HG02885 (cell line): Measurements from ENCODE around the gene DUSP9.
"Not testable (repeated sequence)": the region's sequence is repeated elsewhere in the genome, so short reads cannot be mapped to it uniquely, and the experiment has no call there.

Source experiments
- ATAC-seq: cut with Tn5 transposase; IDR thresholded peaks from one replicate; pipeline ENCODE4 v1.9.1; 2021; ENCODE audit warnings: mild to moderate bottlenecking; ENCODE audit not compliant: unreplicated experiment, poor library complexity

DUSP9 gene, protein sequence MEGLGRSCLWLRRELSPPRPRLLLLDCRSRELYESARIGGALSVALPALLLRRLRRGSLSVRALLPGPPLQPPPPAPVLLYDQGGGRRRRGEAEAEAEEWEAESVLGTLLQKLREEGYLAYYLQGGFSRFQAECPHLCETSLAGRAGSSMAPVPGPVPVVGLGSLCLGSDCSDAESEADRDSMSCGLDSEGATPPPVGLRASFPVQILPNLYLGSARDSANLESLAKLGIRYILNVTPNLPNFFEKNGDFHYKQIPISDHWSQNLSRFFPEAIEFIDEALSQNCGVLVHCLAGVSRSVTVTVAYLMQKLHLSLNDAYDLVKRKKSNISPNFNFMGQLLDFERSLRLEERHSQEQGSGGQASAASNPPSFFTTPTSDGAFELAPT

DNA sequence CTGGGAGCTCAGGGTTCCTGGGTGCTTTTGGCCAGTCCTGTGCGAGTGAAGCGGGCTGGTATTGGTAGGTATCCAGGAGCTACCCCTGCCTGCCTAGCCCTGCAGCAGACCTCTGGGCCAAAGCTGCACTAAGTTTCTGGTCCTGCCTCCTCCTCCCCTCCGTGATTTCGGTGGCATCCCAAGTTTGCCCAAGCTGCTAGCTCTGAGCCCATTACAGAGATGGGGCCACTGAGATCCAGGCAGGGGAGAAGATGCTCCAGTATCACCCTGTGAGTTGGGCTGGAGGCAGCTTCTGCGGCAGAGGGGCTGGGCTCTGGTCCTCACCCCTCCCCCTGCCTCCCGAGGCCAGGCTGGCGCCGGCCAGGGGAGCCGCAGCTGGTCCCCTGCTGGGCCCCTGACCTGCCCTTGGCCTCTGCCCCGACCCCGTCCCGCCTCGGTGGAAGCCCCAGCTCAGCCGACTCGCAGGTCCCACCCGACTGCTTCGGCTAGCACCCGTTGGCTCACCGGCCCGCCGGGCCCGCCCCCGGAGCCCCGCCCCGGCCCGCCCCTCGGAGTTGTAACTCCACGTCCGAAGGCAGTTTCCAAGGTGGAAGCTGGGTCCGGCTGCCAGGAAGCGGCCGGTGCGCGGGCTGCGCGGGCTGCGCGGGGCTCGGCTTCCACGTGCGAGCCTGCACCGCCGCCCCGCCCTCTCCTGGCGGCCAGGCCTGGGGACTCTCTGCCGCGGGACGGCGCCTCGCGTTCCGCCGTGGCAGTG, at the start of gene DUSP9:
Gene DUSP9, plus strand, starts transcription at position 584 of the 754 bp plus-strand sequence. CDS start 751 bp downstream, outside the sequence.
- ATAC-seq: no peak

DNA sequence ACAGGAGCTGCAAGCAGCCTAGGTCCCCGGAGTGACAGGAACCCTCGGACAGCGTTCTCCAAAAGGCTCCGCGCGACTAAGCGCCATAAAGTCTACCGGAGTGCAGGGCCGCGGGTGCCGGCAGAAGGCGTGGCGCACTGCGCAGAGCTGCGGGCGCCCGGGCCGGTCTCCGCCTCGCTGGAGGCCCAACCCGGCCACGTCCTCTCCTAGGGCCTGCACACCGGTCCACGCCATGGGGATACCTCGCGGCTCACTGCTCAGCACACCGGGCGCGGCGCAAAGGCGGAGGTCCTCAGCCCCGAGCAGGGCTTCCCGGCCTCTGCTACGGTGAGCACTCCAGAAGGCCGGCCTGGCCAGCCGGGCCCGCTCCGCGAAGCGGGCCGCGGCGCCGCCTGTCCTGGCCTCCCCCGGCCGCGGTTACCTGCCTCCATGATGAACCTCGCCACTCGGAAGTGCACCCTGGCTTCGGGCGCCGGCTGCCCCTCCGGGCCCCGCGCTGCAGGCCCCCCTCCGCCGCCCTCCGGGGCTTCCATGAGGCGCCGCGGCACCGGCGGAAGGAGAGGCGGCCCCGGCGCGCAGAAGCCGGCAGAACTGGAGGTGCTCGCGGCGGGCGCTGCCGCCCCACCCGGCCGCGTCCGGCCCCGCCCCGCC, 48.3 kb upstream of the DUSP9 start, which contains the start of gene CCNQ:
Gene CCNQ, minus strand, starts transcription at position 599 of the 651 bp plus-strand sequence. Its CDS starts 66 bp downstream, at position 533.
- peak; percentile 59 for ATAC-seq

DNA sequence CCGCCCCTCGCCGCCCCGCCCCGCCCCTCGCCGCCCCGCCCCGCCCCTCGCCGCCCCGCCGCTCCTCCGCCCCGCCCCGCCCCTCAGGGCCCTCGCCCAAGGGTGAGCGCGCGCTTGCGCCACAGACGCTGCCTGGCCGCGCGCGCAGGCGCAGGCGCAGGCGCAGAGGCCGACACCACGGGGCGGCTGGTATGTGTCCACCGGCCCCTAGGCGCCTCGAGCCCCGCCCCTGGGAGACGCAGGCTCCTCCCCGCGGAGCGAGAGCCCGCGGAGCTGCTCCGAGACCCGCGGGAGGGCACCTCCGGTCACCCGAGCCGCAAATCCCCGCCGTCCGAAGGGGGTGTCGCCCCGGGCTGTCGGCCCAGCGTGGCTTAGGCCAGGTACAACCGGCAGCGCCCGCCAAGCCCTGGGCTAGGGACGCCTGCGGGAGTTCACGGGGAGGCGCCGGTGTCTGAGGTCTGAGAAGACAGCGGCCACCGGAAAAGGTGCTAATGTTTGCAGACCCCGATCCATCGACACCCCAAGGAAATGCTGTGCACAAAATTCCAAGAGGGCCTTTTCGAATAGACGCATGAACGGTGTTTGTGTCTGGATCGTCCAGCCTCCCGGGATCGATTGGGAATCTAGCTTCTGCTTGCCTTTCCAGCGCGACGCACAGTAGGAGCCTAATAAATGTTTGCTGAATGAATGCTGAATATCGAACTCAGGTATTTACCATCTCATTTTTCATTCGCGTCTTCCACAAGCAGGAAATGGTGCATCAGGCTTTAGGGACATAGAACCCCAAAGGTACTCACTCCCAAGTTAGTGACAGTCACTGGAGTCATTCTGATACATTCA, 47.6 kb upstream of the DUSP9 start:
- peak; percentile 85 for ATAC-seq

DNA sequence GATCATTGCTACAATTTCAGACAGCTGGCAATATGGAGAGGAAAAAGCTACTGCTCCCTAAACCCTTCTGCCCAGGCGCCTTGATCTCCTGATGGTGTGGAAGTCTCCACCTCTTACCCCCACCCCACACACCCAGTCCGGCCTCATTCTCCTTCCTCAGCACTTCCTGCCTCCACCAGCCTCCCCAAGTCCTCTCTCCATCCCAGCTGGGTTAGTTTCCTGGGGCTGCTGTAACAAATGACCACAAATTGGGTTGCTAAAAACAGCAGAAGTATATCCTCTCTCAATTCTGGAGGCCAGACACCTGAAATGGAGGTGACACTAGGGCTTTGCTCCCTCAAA, 47.0 kb upstream of the DUSP9 start:
- ATAC-seq: no peak

DNA sequence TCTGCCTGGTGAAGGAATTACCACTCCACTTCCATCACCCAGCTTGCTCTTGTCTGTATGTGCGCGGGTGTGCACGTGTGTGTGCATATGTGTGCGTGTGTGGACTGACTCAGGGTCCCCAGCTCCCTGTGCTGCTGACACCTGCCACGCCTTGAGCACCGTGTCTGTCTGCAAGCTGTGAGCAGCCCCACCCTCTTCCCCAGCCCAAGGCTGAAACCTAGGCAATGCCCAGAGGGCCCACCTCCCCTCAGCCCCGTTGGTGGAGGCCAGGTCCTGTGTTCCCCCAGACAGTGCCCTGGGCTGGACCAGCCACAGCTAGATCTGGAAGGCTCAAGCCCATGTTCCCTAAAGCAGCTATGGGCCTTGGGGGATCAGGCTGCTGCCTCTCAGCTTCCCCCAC, 46.1 kb upstream of the DUSP9 start:
- no peak for ATAC-seq

DNA sequence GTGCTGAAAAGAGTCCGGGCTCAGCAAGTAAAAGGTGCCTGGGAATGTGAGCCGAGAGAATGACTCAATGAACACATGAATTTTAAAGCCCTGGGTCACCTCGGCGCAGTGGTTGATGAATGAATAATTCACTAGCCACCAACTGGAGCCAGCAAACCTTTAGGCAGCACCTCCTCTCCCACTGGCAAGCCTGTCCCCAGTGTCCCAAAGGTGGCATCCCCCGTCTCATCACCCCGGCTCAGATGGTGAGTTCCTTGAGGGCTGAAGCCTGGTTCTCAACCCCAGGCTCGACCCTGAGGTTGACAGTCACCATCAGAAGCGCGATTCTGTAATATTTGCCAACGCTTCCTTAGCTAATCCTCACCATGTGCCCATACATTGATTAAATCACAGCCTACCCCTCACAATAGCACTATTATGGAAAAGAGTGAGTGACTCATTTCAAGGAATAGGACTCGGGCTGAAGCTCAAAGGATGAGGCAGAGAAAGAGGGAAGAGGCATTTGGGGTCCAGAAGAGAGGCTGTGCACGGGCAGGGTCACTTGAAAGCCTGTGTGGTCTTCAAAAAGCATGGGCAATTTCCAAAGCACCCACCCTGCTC, 45.4 kb upstream of the DUSP9 start:
- no peak for ATAC-seq

DNA sequence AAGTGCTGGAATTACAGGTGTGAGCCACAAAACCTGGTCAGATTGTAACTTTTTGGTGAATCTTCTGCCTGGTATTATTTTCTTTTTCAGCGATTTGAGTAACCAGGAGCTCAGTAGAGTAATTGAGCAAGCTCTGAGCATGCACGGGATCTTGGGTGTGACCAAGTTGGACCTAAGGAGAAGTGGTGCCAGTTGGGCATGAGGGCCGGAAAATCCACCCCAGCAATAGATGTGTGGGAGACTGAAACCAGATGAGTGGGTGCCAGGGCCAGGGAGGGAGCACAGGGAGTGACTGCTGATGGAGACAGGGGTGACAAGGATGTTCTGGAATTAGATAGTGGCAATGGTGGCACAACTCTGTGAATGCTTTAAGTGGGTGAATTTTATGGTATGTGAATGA, 44.4 kb upstream of the DUSP9 start:
- ATAC-seq: no peak

DNA sequence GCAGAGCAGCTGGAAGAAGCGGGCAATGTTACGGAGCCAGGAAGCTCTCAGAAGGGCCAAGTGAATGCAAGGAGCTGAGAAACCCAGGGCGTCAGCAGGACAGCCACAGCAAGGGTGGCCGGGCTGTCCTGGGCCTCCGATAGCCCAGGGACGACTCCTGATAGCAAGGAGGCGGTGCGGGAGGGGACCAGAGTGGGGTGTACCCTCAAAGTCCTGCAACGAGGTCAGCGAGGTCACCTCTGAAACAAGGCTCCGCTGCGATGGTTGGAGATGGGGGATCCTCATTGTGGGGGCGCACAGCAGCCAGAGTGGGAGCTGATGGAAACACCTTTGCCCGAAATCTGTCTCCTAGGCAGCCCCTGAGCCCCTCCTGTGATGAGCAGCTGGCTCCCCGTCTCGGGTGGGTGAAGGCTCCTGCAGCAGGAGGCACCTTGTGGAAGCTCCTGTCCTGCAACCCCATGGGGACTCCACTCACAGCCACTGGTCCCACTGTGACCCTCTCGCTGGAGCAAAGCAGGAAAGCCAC, 43.8 kb upstream of the DUSP9 start:
- no peak for ATAC-seq

DNA sequence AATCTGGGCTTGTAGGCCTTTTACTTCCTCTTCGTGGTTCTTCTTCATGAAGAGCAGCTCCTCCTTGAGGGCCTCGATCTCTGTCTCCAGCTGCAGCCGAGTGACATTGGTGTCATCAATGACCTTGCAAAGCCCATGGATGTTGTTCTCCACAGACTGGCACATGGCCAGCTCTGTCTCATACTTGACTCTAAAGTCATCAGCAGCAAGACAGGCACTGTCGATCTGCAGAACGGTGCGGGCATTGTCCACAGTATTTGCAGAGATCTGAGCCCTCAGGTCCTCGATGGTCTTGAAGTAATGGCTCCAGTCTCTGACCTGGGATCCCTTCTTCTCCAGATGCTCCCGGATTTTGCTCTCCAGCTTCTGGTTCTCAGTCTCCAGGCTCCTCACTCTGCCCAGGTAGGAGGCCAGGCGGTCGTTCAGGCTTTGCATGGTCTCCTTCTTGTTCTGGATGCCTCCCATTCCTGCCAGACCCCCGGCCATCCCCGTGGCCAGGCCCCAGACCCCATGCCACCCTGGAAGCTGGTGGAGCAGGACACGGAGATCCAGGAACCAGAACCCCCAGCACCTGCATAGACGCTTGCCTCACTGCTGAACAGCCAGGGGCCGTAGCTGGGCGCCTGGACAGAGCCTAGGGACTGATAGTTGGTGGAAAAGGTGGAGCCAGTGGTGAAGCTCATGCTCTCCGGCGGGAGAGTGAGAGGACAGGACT, 42.2 kb upstream of the DUSP9 start:
- not testable (repeated sequence) for ATAC-seq

DNA sequence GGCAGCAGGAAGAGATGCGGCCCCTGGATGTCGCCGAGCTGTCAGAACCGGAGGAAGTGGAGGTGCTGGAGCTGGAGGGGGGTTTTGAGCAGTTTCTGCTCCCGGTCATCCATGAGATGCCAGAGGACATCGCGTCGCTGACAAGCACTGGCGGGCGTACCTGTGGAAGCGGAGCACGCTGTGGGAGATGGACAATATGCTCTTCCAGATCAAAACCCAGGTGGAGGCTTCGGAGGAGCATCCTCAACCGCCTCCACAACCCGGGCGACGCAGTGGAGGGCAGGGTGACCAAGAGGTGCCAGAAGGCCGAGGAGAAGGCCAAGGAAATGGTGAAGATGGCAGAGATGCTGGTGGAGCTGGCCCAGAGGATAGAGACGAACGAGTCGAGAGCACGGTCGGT, 40.5 kb upstream of the DUSP9 start:
- no peak for ATAC-seq

DNA sequence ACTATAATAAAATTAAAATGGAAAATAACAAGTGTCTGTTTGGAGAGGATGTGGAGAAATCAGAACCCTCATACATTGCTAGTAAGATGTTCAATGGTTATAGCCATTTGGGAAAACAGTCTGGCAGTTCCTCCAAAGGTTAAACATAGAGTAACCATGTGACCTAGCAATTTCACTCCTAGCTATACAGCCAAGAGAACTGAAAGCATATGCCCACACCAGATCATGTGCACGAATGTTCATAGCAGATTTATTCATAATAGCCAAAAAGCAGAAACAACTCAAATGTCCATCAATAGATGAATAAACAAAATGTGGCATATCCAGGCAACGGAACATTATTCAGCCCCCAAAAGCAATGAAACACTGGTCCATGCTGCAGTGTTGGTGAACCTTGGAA, 38.6 kb upstream of the DUSP9 start:
- peak; percentile 45 for ATAC-seq

DNA sequence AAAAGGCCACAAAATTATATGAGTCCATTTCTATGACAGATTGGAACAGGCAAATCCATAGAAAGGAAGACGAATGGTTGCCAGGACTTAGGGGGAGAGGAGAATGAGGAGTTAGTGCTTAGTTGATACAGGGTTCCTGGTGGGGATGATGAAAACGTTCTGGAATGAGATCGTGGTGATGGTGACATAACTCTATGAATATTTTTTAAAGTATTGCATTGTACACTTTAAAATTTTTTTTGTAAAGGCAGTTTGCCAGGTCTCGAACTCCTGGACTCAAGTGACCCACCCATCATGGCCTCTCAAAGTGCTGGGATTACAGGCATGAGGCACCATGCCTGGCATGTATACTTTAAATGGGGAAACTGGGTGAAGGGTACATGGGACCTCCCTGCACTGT, 38.2 kb upstream of the DUSP9 start:
- no peak for ATAC-seq

DNA sequence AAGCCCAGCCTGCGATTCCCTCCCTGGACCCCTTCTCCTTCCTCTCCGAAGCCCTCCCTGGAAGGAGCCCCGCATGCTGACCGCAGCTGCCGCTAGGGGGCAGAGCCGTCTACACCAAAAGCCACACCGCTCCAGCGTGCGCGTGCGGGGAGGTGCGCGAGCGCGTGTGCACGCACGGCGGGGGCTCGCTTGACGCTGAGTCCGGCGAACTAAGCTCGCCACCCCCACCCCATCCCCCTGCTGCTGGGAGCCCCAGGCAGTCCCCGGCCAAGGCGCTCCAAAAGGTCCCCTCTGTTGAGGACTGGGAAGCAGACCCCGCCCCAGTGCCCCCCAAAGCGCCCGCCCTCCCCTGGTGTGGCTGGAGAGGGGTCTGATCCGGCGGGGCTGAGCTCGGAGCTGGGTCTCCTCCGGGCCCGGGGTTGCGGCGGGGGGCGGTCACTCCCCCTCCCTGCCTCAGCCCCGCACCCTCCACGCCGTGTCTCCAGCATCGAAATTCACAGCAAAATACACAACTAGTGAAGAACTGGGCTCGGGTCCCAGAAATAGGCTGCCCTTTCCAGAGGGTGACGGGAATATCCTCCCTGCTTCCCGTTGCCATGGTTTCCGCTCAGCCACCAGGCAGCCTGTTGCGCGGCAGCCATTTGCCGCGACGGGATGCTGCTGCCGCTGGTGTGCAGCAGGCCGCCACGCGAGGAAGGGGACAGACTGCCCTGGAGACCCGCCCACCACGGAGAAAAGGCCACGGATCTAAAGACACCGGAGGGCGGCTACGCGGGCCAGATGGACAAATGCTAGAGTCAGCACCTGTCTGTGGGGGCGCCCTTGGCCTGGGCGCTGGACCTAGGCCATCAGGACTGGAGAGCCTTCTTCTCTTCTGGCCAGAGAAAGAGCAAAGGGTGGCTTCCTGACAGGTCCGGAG, 36.8 kb upstream of the DUSP9 start:
- ATAC-seq: peak; percentile 72

DNA sequence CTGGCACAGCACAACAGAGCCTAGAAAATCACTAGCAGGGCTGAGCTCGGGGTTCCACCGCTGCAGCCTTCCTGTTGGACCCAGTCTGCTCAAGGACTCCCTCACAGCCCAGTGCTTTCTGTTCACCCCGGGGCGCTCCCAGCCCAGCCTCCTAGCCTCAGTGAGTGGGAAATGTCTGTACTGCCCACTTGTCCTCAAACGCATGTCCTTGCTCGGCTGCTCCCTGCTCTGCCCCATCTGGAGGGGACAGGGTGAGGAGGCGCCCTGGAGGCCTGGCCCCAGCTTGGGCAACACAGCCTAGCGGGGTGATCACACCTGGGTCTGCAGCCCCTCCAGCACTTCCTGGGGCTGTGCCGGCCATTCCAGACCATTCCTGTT, 36.2 kb upstream of the DUSP9 start:
- ATAC-seq: no peak

DNA sequence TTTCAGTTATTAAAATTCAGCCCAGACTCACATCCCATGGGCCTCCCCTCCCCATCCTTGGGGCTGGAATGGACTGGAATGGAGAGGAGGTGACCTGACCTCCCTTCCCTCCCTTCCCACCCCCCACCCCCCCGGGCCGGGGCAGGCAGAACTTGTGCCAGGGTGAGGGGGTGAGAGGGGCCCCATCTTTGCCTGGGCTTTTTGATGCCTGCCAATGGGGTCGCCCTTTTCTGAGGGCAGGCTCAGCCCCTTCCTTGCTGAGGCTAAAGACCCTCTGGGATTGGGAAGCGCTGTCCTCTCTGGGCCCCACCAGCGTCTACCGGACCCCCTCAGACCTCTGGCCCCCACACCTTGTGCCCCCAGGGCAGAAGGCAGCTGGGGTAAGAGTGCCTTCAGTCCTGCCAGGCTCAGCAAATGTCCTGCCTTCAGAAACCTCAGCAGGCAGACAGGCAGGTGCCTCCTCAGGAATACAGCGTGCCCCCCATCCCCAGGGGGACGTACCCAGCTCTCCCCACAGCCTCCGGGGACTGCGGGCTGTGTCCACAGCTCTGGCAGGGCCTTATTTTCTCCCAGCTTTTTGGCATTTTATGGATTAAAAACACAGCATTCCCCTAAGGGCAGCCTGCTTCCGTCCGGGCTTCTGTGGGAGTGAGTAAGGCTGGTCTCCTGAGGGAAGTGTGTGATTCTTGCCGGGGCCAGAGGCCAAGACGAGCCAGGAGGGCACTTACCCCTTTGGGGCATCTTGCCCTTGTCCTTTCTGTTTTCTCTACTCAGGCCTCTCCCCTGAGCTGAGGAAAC, 35.5 kb upstream of the DUSP9 start:
- ATAC-seq: no peak

DNA sequence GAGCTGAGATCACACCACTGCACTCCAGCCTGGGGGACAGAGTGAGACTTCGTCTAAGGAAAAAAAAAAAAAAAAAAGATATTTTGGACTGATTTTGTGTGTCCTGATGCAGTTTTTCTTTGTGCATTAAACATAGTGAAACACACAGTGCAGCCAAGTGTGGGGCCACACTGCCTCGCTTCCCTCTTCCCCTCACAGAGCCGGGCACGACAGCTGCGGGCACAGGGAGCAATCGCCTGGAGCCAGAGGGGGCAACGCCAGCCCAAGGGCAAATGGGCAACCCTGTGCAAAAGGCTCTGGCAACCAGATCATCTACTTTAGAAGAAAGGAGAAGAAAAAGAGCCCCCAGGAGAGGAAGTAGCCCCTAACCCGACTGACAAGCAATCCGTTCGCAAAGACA, 34.6 kb upstream of the DUSP9 start:
- ATAC-seq: peak; percentile 39

DNA sequence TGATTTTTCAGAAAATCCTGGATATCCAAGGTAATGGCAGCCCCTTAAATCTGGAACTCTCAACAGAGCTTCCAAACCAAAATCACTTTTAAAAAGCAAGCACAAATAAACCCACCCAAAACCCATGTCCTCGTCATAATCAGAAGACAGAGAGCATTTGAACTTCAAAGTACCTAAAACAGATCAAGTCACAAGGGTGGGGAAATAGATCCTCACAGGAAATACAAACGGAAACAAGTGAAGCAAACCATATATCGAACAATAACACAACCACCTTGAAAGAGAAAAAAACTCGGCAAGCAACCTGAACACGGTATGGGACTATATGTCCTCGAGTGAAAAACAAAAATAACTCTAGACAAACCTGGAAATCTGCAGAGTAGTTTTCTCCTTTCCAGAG, 32.2 kb upstream of the DUSP9 start:
- no peak for ATAC-seq
